Type B pancreatic cell (in vitro differentiated cells): Measurements from ENCODE around the gene RAVER2. TPM values are rescaled to one million over a fixed set of nuclear protein-coding genes. Genes with fewer than 3 reads are reported as not detected.

Source experiments
- DNase-seq: peaks from one replicate; pipeline ENCODE4 v3.0.0; 2021; ENCODE audit warnings: mixed read lengths; ENCODE audit not compliant: unreplicated experiment; ENCODE audit errors: extremely low spot score
- H3K27ac Mint-ChIP-seq: 2 replicates; pipeline ENCODE4 v1.8.0; 2021; ENCODE audit warnings: mild to moderate bottlenecking, mixed read lengths
- H3K27me3 Mint-ChIP-seq: 2 replicates; pipeline ENCODE4 v1.8.0; 2021; ENCODE audit warnings: mixed read lengths
- H3K36me3 Mint-ChIP-seq: 2 replicates; pipeline ENCODE4 v1.8.0; 2021; ENCODE audit warnings: mixed read lengths
- H3K4me1 Mint-ChIP-seq: one replicate; pipeline ENCODE4 v1.8.0; 2021; ENCODE audit warnings: mixed read lengths; ENCODE audit not compliant: unreplicated experiment
- H3K4me3 Mint-ChIP-seq: 2 replicates; pipeline ENCODE4 v1.8.0; 2021; ENCODE audit warnings: mild to moderate bottlenecking, mixed read lengths
- H3K9me3 Mint-ChIP-seq: 2 replicates; pipeline ENCODE4 v1.8.0; 2021; ENCODE audit warnings: mixed read lengths
- CTCF ChIP-seq: fragments of 200-600 bp; sonication (generic); conservative IDR thresholded peaks from 2 replicates; pipeline ENCODE4 v1.5.0; 2021; ENCODE audit warnings: antibody characterized with exemption, mild to moderate bottlenecking
- total RNA-seq: library from RNA; stranded (reverse); gene quantifications from 2 replicates; pipeline ENCODE4 v1.2.1, GENCODE V29; 2021; ENCODE audit warnings: low replicate concordance

RAVER2 gene
- total RNA-seq, 1 donor from 2014 or later, result 26.5 TPM

- TF ChIP-seq CTCF, result no peak
- Mint-ChIP-seq H3K27me3 (no peaks in the 10 kb centered on the region), H3K27ac (no peak overlapping the region), H3K4me3 (no peak overlapping the region), H3K36me3 (peaks cover 39% of the 10 kb centered on the region), H3K4me1 (no peaks in the 10 kb centered on the region), H3K9me3 (no peaks in the 10 kb centered on the region)
- DNase-seq, result no peak
Observed at GRCh38 chr1:64875606-64876005, 130.7 kb downstream of the RAVER2 start.

- H3K27me3 Mint-ChIP-seq, result no peaks in the 10 kb centered on the region
- no peaks in the 10 kb centered on the region for H3K4me1 Mint-ChIP-seq
- H3K36me3 Mint-ChIP-seq, result peaks cover 26% of the 10 kb centered on the region
- DNase-seq, result no peak
- H3K27ac Mint-ChIP-seq, result no peak overlapping the region
- no peaks in the 10 kb centered on the region for H3K9me3 Mint-ChIP-seq
- no peak overlapping the region for H3K4me3 Mint-ChIP-seq
- no peak for TF ChIP-seq CTCF
Observed at GRCh38 chr1:64877151-64877550, 132.3 kb downstream of the RAVER2 start.

- Mint-ChIP-seq H3K27ac (no peak overlapping the region), H3K4me3 (no peak overlapping the region), H3K9me3 (no peaks in the 10 kb centered on the region), H3K36me3 (peaks cover 23% of the 10 kb centered on the region), H3K27me3 (no peaks in the 10 kb centered on the region), H3K4me1 (no peaks in the 10 kb centered on the region)
- no peak for DNase-seq
- TF ChIP-seq CTCF, result no peak
Observed at GRCh38 chr1:64877598-64877997, 132.7 kb downstream of the RAVER2 start.

- TF ChIP-seq CTCF, result no peak
- no peaks in the 10 kb centered on the region for H3K4me1 Mint-ChIP-seq
- H3K27ac Mint-ChIP-seq, result no peak overlapping the region
- no peak overlapping the region for H3K4me3 Mint-ChIP-seq
- H3K9me3 Mint-ChIP-seq, result no peaks in the 10 kb centered on the region
- H3K36me3 Mint-ChIP-seq, result peaks cover 19% of the 10 kb centered on the region
- DNase-seq, result no peak
- H3K27me3 Mint-ChIP-seq, result no peaks in the 10 kb centered on the region
Observed at GRCh38 chr1:64878090-64878489, 133.2 kb downstream of the RAVER2 start.

- TF ChIP-seq CTCF, result no peak
- Mint-ChIP-seq H3K27me3 (no peaks in the 10 kb centered on the region), H3K4me3 (no peak overlapping the region), H3K4me1 (no peaks in the 10 kb centered on the region), H3K27ac (no peak overlapping the region), H3K36me3 (peaks cover 15% of the 10 kb centered on the region), H3K9me3 (no peaks in the 10 kb centered on the region)
- DNase-seq, result no peak
Observed at GRCh38 chr1:64878931-64879611, 134.2 kb downstream of the RAVER2 start.
